HG03378 (cell line): Measurements from ENCODE around the gene GSS.

Experiments
- ATAC-seq: cut with Tn5 transposase; IDR thresholded peaks from one replicate; pipeline ENCODE4 v1.9.1; 2021; ENCODE audit warnings: mild to moderate bottlenecking, moderate library complexity; ENCODE audit not compliant: unreplicated experiment

GSS gene

DNA sequence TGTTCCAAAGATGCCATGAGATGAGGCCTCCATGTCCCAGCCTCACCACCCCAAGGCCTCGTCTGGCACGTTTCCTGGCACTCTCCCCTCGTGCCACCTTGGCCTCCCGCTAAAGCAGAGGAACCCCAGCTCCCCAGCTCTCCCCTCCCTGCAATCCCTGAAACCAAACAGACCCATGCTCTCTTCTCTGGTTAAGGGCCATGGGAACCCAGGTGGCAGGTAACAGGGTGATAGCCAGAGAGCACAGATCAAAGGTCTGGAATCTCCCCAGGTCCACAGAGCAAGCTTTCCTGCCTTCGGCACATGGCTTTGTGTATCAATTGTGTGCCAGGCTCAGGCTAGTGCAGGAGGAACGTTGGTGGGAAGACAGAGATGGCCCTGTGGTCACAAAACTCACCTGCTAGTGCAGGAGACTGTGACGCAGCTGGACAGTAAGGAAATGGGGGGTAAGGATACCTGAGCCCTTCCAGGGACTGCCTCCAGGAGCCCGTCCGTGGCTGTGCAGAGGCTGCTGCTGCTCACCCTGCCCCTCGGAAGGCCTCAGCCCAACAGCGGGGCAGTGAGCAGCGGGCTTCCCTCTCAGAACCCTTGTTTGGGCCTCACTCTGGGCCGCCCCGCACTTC, 39.0 kb upstream of the GSS start:
- no peak for ATAC-seq

DNA sequence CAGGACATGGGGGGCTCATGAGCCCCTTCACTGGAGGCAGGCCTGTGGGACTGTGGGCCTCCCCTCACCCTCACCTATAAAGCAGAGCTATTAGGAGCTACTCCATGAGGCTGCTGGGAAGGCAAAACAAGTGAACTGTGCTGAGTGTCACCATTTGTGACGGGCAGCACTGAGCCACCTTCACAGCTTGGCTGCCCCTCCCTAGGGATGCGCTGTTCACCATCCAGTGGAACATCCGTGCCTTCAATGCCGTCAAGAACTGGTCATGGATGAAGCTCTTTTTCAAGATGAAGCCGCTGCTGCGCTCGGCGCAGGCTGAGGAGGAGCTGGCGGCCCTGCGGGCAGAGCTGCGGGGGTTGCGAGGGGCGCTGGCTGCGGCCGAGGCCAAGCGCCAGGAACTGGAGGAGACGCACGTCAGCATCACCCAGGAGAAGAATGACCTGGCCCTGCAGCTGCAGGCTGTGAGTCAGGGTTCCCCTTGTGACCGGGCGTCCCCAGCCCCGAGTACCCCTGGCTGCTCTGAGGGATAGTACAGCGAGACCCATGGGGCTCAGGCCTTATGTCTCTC, 38.4 kb upstream of the GSS start:
- no peak for ATAC-seq

DNA sequence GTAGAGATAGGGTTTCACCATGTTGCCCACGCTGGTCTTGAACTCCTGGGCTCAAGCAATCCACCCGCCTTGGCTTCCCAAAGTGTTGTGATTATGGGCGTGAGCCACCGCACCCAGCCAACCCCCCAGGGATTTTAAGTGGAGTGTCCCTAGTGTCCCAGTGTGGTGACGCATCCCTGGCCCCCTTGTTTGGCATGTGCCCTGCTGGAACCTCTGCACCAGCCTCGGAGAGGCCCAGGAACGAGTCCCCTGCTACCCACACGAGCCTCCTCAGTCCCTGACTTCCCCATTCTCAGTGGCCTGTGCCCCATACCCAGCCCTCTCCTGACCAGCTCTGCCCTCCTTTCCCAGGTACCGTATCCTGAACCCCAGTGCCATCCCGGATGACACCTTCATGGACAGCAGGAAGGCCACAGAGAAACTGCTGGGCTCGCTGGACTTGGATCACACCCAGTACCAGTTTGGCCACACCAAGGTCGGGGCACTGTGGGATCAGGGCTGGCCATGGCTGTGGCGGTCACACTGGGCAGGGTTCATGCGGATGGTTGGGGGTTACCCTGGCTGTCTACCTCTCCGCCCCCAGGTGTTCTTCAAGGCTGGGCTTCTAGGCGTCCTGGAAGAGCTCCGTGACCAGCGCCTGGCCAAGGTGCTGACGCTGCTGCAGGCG, 37.3 kb upstream of the GSS start:
- ATAC-seq: no peak

DNA sequence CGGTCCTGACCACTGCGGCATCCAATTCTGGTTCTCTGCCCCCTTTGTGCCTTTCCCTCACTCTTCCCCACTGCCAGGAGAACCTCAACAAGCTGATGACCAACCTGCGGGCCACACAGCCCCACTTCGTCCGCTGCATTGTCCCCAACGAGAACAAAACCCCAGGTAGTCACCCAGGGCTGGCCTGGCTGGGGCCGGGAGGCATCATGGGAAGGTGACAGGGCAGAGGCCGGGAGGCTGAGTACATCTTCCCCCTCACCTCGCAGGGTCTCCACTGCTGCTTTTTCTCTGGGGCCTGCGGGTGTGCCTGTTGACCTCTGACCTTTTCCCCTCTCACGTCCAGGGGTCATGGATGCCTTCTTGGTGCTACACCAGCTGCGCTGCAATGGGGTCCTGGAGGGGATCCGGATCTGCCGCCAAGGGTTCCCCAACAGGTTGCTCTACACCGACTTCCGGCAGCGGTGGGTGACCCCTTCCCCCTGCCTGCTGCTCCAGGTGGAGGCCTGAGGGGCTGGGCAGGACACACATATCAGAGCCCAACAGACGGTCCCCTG, 35.1 kb upstream of the GSS start:
- ATAC-seq: no peak

DNA sequence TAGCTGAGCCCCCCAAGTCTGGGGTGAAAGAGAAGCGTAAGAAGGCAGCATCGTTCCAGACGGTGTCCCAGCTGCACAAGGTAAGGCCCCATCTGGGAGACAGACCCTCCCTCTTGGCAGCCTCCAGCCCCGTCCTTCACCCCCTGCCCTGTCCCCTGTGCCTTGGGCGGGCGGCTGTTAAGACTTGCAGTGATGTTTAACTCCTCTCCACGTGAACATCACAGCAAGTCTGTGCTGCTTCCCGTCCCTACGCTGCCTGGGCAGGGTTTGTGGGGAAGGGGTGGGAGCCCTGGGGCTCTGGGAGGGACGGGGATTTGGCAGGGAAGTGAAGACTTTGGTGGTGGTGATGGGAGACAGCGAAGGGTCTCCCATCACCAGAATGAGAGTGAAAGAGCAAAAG, 34.6 kb upstream of the GSS start:
- no peak for ATAC-seq

DNA sequence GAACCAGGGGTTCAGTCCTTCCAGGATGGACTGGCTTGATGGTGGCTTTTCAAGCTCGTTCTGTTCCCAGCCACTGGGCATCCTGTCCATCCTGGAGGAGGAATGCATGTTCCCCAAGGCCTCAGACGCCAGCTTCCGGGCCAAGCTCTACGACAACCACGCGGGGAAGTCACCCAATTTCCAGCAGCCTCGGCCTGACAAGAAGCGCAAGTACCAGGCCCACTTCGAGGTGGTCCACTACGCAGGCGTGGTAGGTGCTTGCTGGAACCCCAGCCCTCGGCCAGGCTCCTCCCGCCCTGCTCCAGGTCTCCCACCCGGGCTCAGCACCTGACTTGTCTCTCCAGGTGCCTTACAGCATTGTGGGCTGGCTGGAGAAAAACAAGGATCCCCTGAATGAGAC, 34.1 kb upstream of the GSS start:
- ATAC-seq: no peak

DNA sequence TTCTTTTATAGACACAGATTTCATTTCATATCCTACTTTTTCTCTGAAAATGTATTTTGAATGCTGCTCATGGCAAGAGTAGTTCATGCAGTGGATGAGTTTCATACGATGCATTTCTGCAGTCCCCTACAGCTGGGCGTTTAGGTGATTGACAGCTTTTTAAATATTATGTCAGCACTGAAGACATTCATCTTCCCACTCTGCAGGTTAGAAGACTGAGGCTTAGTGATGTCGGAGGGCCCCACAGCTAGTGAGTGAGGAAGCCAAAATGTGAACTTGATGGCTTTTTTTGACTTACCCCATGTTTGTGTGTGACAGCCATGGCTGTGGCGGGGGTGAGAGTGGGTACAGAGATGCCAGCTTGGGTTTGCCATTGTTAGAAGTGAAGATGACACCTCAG, 33.5 kb upstream of the GSS start:
- ATAC-seq: no peak

DNA sequence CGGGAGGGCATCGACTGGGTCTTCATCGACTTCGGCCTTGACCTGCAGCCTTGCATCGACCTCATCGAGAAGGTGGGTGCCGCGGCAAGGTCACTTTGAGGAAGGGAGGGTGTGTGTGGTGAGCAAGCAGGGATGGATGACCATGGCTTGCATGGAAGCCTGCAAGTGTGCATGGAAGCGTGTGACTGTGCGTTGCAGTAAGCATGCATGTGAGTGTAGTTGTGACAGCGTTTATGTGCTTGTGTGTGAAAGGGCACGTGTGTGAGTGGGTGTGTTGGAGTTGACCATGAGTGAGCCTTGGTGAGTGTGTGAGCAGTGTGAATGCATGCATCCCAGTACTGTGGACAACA, 32.6 kb upstream of the GSS start:
- no peak for ATAC-seq

DNA sequence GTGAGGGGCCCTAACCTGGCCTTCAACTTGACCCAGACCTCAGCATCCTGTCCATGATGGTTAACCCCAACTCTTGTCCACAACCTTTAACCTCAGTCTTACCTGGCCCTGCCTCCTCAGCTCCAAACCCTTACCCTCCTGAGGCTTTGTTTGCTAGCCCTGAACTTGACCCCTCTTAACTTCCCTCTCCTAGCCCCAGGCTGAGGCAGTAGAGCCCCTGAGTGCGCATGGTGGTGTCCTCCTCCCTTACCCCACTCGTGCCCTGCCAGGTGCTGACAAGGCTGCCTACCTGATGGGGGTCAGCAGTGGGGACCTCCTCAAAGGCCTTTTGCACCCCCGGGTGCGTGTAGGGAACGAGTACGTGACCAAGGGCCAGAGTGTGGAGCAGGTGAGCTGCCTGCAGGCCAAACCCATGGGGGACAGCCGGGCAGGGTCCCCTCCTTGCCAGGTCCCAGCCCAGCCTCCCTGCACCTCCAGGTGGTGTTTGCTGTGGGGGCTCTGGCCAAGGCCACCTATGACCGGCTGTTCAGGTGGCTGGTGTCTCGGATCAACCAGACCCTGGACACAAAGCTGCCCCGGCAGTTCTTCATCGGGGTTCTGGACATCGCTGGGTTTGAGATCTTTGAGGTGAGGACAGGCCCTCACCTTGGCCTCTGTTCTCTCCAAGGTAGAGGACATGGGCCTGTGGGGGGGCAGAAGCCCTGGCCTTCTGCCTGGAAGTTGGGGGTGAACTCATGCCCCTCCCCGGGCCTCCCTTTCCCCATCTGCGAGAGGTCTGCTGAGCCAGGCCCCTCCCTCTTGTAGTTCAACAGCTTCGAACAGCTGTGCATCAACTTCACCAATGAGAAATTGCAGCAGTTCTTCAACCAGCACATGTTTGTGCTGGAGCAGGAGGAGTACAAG, 31.9 kb upstream of the GSS start:
- no peak for ATAC-seq

DNA sequence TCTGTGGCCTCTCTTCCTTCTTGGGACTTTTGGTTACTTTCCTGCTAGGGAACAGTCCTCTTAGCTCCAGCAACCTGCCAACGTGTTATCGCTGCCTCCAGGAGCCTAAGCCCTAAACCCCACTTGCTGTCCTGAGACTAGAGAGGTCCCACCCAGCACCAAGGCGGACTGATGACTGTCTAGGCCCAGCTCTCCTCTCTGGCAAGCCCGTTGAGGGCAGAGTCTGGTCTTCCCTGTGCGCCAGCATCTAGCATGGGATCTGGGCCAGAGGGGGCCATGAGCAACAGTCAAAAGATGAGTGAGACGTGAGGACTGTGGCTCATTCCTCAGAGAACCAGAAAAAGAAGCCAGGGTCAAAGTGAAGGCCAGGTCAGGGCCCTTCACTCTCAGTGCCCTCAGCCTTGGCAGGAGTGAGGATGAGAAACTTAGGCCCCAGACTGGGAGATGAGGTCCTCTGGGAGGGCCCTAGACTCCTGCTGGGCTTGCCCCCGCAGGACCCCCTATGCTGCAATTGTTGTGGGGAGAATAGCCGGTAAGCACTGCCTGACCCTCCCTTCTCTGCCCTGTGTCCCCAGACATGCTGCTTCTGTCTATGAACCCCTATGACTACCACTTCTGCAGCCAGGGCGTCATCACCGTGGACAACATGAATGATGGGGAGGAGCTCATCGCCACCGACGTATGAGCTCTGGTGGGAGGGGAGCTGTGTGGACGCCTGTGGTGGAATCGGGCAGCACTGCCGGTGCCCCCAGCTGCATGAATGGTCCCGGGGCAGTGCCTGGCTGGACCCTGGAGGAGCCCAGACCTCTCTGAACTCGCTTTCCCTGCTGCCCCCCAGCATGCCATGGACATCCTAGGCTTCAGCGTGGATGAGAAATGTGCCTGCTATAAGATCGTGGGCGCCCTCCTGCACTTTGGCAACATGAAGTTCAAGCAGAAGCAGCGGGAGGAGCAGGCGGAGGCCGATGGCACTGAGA, 31.0 kb upstream of the GSS start:
- ATAC-seq: no peak

DNA sequence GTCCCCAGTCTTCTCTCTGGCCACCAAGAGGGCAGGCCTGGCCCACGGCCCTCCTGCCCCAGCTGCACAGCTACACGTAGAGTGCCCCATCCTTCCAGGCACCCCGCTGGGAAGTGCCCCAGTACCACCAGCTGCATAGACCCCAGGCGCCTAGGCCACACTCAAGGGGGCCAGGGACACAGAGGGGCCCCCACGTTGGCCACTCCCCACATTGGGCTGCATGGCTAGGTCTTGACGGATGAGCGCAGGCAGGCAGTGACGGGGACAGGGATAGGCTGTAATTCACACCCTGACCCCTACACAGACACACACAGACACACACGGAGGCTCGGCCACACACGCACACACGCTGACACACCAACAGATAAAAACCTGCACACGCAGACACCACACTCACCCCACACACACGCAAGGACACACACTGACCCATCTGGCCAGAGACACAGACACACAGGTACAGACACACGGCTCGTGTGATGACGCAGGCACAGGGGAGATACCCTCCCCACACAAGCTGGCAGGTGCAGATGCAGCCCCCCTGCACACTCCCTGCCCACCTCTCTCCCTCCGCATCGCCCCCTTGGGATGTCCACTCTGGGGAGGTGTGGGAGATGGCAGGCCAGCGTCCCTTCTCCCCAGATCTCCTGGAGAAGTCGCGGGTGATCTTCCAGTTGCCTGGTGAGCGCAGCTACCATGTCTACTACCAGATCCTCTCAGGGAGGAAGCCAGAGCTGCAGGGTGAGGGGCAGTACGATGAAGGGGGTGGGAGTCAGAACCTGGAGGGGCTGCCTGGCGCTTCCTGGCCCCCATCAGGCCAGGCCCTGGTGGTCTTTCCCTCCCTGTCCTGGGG, 30.1 kb upstream of the GSS start:
- no peak for ATAC-seq

DNA sequence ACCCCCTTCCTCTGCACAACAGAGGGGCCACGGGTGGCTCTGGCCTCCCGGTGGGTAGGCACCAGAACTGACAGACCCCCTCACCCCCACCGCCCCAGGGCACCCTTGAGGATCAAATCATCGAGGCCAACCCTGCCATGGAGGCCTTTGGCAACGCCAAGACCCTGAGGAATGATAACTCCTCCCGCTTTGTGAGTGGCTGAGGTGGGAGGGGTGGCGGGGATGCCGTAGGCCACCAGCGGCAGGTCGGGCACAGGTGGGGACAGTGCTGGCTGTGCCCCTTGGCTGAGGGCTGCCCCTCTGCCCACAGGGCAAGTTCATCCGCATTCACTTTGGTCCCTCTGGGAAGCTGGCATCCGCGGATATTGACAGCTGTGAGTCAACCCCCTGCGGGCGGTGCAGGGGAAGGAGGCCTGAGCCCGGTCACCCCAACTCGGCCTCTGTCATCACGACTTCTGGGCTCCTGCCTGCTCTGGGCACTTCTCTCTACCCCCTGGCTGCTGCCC, 29.2 kb upstream of the GSS start:
- no peak for ATAC-seq

DNA sequence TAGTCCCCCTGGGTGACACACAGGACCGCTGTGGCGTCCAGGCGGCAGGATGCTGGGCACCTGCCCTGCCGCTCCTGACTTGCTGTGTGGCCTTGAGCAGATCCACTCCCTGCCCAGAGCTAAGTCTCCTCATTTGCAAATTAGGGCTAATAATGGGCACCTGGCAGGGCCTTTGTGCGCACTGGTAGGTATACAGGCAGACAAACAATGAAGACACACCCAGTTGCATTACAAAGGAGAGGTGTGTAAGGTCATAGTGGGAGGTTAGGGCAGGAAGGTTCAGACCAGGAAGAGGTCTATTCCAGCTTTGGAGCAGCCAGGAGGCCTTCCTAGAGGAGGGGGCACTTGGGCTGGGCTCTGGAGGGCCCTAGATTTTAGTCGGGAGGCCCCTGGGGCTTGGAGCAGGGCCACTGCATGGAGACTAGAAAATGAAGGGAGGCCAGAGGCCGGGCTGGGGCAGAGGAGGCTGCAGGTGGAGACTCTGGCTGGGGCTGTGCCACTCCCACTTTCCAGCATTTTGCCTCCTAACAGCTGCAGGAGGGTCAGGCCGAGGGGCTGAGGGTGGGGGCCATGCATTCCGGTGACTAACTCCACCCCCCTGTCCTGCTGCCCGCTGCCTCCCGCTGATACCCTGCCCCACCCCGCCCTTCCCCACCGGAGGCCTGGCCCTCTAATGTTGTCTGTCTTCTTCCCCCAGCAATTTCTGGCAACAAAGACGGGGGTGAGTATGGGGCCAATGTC, 28.6 kb upstream of the GSS start:
- no peak for ATAC-seq

DNA sequence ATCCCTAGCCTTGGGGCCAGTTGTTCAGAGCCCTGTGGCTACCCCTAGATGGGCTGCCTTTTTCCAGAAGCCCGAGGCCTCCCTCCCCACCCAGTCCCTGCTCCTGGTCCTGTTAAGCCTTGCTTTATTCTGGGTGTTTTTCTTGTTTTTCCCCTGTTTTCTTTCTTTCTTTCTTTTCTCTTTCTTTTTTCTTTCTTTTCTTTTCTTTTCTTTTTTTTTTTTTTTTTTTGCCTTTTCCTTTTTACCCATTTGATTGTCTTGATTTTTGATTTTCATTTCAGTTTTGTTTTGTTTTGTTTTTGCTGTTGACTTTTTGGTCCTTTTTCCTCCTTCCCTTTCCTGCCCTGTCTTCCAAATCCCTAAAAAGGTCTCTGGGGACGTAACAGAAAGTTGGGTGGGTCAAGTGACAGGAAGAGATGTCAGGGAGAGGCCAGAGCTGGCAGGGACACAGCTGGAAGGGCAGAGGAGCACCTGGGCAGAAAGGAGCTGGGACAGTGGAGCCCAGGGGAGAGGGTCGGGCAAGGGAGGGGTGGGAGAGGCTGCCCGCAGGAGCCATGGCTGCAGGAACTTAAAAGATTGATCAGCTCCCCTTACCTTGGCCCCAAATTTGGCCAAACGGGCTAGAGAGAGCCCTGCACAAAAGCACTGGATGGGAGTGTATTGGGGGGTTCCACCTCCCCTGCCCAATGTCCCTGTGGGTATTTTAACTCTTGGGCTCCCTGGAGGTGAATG, 27.6 kb upstream of the GSS start:
- ATAC-seq: no peak

DNA sequence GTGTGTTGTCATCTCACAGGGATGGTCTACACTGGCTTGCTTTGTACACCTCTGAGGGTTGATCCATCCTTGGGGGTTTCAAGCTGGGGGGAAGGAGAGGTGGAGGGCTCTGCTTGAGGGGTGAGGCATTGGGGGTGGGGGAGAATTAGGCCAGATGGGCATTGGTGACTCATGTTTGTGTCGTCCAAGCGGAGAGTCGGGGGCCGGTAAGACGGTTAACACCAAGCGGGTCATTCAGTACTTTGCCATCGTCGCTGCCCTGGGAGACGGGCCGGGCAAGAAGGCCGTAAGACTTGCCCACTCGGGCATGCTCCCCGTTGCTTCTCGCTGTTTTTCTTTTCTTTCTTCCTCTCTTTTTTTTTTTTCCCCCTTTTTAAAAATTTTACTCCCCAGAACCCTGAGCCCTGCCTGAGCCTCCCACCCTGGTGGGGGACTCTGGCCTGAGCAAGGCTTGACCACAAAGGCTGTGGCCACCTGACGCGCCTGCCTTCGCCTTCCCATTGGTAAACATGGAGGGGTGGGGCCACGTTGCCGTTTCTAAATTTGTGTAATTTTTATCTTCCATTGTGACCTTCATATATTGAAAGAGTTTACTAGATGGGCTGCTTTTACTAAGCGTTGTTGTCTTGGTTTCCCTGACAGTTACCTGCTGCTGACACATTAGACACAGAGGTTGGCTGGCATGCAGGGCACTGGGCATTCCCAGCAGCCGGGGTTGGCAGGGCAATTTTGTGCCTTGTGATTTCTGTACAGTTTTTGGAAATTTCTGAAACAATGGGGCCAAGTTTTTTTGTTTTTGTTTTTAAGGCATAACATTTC, 26.9 kb upstream of the GSS start:
- ATAC-seq: no peak

DNA sequence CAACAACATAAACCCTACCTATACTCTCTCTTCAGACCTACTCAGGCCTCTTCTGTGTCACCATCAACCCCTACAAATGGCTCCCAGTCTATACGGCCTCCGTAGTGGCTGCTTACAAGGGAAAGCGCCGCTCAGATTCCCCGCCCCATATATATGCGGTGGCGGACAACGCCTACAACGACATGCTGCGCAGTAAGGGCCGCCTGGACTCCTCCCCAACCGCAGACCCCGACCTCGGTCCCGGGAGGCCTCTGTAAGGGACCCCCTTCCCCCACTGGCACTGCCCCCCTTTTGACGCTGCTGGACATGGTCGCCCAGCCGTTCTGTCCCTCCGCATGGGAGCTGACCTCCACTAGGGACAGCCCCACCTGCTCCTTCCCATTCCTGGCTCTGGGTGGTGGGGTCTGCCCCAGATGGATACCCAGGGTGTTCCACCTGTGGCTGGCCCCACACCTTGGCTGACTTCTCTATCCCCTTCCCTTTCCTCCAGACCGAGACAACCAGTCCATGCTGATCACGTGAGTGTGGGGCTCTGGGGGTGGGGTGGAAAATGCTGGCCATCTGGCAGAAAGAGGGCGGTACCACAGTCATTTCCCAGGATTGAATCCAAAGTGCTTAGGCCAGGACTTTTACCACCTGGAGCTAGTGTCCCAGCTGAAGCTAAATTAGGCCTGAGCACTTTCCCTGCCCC, 25.1 kb upstream of the GSS start:
- no peak for ATAC-seq
